ENCODE results near the gene PEPD.

PEPD gene

DNA sequence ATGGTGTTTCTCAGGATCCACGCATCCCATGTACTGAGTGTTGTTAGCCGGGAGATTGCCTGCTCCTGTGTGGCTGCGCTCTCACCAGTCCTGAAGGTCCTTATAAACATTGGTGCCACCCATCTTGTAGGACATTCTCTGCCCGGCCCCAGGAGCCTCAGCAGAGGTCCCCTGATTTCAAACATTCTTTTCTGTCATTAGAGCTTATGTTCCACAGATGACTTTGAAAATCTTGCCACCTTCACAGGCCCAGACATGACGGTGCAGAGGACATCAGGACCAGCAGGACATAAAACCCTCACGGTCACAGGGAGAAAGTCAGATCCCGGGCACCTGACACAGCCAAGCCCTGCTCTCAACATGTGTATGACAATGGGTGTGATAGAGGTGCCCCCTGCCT, 33.2 kb upstream of the PEPD start:
- POLR2A ChIA-PET (ENCODE audit: low non-redundant PET) = no interaction called here
- H3K27ac ChIP-seq = no peak overlapping the region
- no peak for TF ChIP-seq CTCF (conservative IDR thresholded peaks at IDR 0.05; ENCODE audit: low read depth)
- CTCF ChIA-PET = no interaction called here
- DNase-seq (ENCODE audit: low spot score) = no peak

GRCh38 chr19:33554391-33554790, 32.8 kb upstream of the PEPD start:
- no peak for TF ChIP-seq CTCF (conservative IDR thresholded peaks at IDR 0.05; ENCODE audit: low read depth)
- H3K27ac ChIP-seq = no peak overlapping the region
- ChIA-PET POLR2A (ENCODE audit: low non-redundant PET) (no interaction called here), CTCF (no interaction called here)
- DNase-seq (ENCODE audit: low spot score) = no peak

GRCh38 chr19:33553530-33554310, 32.1 kb upstream of the PEPD start:
- ChIA-PET CTCF (no interaction called here), POLR2A (ENCODE audit: low non-redundant PET) (no interaction called here)
- no peak for TF ChIP-seq CTCF (conservative IDR thresholded peaks at IDR 0.05; ENCODE audit: low read depth)
- DNase-seq (ENCODE audit: low spot score) = no peak
- H3K27ac ChIP-seq = no peak overlapping the region

DNA sequence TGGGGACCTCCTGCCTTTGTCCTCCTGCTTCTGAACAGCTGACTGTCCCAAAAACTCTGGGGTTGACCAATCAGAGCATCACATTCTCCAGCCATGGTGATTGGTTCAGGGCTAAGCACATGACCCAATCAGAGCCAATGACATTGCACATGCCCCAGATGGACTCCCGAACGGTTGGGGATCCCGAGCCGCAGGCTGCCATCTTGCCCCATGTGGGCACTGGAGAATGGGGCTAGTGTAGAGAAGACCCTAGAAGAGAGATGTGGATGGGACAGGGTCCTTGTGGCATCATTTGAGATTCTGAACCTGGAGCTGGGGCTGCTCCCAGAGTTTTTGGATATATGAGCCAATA, 31.3 kb upstream of the PEPD start:
- no peak for DNase-seq (ENCODE audit: low spot score)
- TF ChIP-seq CTCF (conservative IDR thresholded peaks at IDR 0.05; ENCODE audit: low read depth) = no peak
- H3K27ac ChIP-seq = no peak overlapping the region
- CTCF ChIA-PET = no interaction called here
- POLR2A ChIA-PET (ENCODE audit: low non-redundant PET) = no interaction called here

- ChIA-PET CTCF (no interaction called here), POLR2A (ENCODE audit: low non-redundant PET) (no interaction called here)
- no peak for DNase-seq (ENCODE audit: low spot score)
- TF ChIP-seq CTCF (conservative IDR thresholded peaks at IDR 0.05; ENCODE audit: low read depth) = no peak
- H3K27ac ChIP-seq = no peak overlapping the region
Measured at GRCh38 chr19:33552191-33552927, 30.8 kb upstream of the PEPD start.

- ChIA-PET POLR2A (ENCODE audit: low non-redundant PET) (no interaction called here), CTCF (no interaction called here)
- no peak for DNase-seq (ENCODE audit: low spot score)
- no peak overlapping the region for H3K27ac ChIP-seq
- TF ChIP-seq CTCF (conservative IDR thresholded peaks at IDR 0.05; ENCODE audit: low read depth) = no peak
Measured at GRCh38 chr19:33551676-33552075, 30.1 kb upstream of the PEPD start.
